HG02642 (cell line): ENCODE data around the gene ACTN3.
"Not testable (repeated sequence)": the region's sequence is repeated elsewhere in the genome, so short reads cannot be mapped to it uniquely, and the experiment has no call there.

Source experiments
- ATAC-seq: cut with Tn5 transposase; IDR thresholded peaks from one replicate; pipeline ENCODE4 v1.9.1; 2021; ENCODE audit warnings: mild to moderate bottlenecking; ENCODE audit not compliant: unreplicated experiment, poor library complexity

Gene ACTN3

DNA sequence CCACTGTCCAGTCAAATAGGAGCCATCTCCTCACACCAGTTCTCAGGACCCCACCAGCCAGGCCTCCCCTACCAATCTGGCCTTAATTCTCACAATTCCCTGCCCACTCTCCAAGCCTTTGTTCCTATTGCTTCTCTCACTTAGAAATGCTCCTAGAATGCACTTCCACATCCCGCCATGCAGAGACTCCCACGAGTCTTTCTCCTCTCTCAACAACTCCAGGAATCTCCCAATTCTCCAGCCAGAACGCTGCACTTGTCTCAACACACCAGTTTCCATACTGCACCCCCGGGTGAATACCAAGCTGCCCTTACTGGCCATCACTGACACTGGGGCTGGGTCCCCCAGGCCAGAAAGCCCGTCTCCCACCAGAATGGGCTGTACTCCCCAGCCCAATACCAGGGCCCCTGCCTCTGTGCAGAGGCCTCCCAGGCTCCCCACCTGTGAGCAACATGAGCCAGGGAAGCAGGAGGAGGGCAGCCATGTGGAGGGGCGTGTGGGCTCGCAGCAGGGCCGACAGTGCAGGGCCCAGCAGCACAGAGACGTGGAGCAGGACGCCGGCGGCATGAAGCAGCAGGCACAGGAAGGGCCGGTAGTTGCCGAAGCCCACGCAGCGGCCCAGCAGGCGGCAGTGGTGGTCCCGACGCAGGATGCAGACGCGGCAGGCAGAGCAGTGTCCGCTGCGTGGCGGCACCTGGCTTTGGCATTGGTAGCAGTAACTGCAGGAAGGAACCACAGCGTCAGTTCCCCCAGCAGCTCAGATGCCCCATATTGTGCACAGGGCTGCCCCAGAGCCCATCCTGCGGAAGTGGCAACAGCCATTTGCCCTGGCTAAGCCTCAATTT lies 3.2 kb upstream of the ACTN3 start:
- no peak for ATAC-seq

DNA sequence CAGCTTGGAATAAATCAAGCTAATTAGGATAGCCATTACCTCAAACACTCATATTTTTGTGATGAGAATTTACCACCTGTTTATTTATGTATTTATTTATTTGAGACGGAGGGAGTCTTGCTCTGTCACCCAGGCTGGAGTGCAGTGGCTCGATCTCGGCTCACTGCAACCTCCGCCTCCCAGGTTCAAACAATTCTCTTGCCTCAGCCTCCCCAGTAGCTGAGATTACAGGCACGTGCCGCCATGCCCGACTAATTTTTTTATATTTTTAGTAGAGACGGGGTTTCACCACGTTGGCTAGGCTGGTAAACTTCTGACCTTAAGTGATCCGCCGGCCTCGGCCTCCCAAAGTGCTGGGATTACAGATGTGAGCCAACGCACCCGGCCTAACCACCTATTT lies 1.8 kb upstream of the ACTN3 start:
- ATAC-seq = not testable (repeated sequence)

DNA sequence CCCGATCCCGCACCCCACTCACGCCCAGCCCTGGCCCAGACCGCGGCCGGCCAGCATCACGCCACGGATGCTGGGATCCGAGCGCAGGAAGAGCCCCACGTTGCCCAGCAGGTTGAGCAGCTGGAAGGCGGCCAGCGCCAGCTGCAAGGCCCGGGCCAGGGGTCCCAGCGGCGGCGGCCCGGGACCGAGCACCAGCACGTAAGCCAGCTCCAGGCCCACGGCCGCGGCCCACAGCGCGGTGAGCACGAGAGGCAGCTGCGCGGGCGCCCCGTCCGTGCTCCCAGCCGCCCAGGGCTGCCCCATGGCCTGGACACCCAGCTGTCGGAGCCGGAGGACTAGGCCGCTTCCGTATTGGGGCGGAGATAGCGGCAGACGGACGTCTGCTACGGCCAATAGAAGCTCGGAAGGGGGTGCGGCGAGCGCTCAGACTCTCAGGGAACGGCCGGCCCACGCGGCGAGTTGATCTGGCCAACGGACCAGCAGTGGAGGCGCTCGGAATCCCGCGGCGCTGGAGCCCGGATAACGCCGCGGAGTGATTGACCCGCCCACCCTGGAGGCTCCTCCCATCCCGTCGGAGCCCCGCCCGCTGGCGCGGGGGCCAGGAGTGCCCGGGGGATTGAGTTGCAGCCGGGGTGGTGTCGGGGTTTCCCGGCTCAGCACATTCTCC lies 869 bp upstream of the ACTN3 start, which contains the start of gene ZDHHC24:
TSS of gene ZDHHC24 (minus strand) at position 348 of the 667 bp plus-strand sequence. CDS start at position 303, 45 bp downstream.
- ATAC-seq = peak; percentile 86

DNA sequence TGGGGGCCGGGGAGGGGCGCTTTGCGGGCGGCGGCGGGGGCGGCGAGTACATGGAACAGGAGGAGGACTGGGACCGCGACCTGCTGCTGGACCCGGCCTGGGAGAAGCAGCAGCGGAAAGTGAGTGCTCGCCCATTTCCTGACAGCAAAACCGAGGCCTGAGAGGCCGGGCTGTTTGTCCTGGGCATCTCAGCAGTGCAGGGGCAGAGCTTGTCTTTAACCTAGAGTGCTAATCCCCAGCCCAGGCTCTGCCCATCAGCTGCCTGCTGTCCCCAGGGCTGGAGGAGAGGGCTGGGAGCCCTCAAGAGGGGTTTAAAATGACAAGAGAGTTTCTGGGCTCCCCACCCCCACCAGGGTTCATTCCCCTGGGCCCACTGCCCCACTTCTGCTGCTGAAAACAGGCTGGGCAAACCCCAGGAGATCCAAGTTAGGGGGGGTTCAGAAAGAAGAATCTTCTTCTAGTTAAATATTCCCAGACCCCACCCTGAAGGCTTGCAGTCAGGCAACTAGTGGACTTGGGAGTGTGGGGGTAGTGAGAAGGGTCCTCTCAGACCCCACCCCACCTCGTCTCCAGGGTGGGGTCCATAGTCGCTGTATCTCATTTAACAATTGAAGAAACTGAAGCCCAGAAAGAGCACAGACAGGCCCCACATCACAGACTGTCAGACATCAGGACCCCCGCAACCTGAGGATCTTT lies 411 bp downstream of the ACTN3 start:
- ATAC-seq = no peak

DNA sequence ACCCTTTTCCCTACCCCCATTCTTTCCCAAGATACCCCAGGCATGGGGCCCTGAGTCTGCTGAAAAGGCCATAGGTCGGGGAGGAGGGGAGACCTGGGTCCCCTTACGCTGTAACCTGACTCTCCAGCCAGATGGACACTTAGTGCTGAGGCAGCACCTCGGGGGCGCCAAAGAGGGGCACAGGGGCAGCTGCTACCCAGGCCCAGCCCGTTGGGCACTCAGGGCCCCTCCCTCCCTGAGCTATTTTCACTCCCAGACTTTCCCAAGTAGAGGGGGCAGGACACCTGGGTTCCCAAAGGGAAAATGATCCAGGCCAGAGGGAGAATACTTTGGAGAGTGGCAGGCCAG lies 933 bp downstream of the ACTN3 start:
- ATAC-seq = no peak

DNA sequence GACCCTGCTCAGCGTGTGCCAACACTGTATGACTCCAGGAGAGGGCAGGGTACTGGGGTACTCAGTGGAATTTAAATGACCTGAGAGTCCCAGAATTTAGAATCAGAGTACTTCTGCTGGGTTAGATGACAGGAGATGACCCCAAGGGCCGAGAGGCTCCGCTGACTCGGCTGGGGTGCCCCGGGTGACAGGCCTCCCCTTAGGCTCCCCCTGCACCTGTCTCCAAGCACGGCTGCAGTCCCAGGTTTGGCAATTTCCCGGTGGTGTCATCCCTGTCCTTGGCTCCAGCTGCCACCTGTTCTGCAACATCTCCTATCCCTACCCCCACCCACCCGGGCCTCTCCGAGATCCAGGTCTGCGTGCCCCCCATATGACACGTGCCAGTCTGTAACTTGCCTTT lies 1.3 kb downstream of the ACTN3 start:
- ATAC-seq = no peak

DNA sequence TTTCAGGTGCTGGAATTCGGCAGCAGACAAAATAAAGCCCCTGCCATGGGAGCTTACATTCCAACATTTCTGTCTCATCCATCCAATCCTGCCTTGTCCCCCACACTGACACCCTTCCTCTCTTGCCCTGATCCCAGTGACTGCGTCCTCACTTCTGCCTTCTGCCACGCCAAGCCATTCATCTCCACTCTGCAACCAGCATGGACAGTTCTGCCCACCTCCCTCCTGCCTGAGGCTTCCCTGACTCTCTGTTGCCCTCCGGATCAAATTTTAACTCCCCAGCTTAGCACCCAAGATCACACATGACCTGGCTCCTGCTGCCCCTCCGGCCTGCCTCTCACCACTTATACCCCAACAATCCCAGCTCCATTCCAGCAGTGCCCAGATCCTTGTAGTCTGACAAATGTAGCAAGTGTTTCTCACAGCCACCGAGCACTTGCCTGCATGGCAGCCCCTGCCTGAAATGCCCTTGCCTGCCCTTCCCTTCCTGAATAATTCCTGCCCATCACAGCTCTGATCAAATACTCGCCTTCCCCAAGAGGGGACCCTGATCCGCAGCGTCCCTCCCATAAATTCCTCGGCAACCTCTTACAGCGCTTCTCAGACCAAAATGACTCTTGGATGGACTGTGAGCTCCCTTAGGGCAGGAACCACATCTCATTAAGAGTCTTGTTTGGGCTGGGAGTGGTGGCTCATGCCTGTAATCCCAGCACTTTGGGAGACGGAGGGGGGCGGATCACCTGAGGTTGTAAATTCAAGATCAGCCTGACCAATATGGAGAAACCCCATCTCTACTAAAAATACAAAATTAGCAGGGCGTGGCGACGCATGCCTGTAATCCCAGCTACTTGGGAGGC lies 2.3 kb downstream of the ACTN3 start:
- no peak for ATAC-seq

DNA sequence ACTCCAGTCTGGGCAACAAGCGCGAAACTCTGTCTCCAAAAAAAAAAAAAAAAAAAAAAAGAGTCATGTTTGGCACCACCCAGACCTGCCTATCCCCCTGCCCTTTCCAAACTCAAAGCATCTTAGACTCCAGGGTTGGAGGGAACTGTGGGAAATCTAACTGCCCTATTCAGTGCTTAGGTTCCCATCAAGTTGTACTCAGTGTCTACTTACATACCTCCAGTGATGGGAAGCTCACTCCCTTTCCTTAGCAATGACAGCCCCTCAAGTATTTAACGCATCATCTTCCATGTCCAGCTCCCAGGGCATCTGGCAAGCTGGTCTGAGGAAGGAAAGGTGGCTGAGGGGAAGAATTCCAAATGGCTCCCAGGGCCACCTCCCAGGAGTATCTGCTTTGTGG lies 3.0 kb downstream of the ACTN3 start:
- no peak for ATAC-seq

DNA sequence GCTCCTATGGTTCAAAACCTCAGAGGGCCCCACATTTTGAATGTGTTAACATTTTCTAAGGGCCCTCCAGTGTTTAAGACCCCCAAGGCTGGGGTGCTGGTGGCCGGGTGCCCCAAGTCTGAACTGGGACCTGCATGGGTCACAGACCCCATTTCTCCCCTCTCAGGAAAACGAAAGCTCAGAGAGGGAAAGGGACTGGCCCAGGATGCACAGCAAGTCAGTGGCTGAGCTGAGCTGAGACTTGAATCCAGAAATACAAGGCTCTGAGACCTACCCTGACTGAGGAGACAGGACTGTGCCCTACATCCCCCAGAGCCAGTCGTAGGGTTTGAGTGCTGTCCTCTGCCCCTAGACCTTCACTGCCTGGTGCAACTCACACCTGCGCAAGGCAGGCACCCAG lies 4.2 kb downstream of the ACTN3 start:
- no peak for ATAC-seq

DNA sequence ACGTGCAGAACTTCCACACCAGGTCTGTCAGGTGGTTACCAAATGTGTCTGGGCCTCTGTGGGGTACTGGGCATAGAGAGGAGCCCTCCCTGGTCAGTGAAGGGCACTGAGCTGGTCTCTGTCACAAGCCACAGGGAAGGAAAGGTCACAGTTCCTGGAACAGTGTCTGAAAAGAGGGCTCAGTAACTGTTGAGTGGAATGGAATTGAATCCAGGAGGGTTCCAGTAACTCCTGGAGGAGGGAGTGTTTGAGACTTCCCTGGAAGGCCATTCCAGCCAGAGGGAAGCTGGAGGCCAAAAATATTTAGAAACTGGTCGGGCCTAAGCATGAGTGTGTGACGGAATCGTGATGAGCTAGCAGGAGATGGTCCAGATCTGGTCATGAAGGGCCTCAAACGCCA lies 7.9 kb downstream of the ACTN3 start:
- ATAC-seq = no peak

DNA sequence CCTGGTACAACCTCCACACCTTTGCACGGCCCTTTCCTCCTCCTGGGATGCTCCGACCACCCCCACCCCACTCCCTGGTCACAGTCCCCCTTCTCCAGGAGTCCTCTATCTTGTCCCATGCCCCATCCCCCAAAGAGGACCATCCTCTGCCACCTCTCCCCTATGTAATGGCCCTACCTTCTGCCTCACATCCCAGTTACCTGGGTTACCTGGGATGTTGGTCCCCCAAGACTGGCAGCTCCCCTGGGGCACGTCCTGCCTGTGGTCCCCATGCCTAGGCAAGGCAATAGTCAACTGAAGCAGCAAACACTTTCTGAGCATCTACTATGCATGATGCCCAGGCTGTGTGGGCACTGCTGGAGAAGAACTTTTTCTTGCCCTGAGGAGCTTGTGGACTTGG lies 8.7 kb downstream of the ACTN3 start:
- ATAC-seq = no peak

DNA sequence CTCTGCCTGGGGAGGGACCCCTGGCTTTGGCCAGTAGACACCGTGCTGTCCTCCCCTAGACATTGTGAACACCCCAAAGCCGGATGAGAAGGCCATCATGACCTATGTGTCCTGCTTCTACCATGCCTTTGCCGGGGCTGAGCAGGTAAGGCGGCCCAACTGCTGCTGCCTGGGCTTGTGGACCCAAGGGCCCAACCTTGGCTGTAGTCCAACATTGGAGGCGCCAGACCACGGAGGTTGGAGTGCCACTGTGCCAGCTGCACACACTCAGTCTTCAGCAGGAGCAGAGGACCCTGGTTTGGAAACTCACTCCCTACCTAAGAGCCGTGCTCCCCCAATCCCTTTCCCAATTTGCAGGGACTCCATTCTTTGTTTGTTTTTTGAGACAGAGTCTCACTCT lies 9.4 kb downstream of the ACTN3 start:
- no peak for ATAC-seq

DNA sequence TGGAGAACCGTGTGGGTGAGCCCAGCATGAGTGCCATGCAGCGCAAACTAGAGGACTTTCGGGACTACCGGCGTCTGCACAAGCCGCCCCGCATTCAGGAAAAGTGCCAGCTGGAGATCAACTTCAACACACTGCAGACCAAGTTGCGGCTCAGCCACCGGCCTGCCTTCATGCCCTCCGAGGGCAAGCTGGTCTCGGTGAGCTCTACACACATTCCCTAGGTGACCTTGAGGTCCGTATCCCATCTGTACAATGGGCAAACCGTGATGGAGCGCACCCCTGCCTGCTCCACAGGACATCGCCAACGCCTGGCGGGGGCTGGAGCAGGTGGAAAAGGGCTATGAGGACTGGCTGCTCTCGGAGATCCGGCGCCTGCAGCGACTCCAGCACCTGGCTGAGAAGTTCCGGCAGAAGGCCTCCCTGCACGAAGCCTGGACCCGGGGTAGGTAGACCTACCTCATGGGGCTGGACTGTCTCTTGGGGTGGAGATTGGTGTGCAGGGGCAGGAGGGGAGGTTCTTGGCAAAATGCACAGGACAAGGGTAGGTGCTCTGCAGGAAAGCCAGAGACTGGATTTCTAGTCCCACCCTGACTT lies 11.1 kb downstream of the ACTN3 start:
- no peak for ATAC-seq

DNA sequence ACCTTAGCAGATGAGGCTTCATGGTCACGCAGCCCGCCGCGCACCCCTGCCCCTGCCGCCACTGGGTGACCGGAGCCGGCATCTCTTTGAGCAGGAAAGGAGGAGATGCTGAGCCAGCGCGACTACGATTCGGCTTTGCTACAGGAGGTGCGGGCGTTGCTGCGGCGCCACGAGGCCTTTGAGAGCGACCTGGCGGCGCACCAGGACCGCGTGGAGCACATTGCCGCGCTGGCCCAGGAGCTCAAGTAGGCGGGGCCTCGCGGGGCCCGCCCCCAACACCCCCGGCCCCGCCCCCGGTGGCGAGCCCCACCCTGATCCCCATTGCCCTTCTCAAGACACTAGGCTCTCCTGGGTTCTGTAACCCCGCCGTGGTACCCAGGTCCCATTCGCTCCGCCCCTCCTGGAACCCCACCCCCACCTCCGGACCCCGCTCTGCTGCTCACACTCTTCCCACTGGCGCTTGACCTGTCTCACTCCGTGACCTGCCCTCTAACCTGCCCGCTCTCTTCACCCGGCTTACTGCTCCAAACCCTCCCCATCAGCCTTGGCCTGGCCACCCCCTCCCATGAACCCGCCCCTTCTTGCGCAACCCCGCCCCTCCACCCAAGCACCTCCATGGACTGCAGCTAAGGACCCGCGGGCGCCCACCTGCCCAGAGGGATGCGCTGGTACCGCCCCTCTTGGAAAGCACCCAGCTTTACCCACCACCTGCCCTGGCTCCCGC lies 12.6 kb downstream of the ACTN3 start:
- ATAC-seq = no peak

DNA sequence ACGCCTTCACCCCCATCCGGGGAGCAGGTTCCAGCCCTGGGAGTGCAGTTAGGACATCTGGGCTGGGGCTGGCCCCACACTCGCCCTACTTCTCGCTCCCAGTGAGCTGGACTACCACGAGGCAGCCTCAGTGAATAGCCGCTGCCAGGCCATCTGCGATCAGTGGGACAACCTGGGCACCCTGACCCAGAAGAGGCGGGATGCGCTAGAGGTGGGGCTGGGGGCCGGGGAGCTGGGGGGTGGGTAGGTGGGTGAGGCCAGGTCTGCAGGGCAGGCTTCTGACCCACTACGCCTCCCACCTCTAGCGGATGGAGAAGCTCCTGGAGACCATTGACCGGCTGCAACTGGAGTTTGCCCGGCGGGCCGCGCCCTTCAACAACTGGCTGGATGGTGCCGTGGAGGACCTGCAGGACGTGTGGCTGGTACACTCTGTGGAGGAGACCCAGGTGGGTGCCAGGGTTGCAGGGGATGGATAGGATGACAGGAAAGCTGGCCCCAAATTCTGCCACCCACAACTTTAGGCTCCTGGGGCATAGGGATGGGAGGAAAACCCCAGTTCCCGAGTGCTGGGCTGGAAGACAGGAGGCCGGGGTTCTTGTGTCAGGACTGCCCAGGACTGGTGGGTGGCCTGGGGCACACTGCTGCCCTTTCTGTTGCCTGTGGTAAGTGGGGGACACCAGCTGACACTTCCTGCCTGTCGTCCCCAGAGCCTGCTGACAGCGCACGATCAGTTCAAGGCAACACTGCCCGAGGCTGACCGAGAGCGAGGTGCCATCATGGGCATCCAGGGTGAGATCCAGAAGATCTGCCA lies 13.4 kb downstream of the ACTN3 start:
- no peak for ATAC-seq

DNA sequence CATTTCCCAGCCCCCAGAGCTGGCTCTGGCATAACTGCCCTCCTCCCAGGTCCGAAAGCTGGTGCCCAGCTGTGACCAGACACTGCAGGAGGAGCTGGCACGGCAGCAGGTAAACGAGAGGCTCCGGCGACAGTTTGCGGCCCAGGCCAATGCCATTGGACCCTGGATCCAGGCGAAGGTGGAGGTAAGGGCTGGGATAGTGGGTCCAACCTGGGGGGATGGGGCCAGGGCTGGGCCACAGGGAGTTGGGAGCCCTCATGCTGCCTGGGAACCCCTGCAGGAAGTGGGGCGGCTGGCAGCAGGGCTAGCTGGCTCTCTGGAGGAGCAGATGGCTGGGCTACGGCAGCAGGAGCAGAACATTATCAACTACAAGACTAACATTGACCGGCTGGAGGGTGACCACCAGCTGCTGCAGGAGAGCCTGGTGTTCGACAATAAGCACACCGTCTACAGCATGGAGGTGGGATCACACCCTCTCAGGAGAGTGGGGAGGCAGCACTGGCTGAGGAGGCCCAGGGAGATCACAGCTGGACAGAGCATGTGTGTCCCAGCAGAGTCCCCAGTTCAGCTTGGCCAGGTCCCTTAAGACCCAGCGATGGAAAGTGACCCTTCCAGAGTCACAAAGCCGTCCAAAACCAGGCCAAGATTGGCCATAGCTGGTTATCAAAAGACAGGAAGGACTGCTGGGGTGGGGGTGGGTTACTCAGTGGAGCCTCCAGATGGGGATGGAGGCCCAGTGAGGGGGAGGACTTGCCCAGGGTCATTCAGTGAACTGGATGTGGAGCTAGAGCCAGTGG lies 14.7 kb downstream of the ACTN3 start:
- ATAC-seq = no peak

DNA sequence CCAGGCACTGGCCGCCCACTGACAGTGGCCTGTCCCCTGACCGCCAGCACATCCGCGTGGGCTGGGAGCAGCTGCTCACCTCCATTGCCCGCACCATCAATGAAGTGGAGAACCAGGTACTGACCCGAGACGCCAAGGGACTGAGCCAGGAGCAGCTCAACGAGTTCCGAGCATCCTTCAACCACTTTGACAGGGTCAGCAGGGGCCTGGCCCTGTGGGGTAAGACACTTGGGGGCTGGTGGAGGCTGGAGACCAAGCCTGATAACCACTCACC lies 15.2 kb downstream of the ACTN3 start:
- ATAC-seq = no peak

DNA sequence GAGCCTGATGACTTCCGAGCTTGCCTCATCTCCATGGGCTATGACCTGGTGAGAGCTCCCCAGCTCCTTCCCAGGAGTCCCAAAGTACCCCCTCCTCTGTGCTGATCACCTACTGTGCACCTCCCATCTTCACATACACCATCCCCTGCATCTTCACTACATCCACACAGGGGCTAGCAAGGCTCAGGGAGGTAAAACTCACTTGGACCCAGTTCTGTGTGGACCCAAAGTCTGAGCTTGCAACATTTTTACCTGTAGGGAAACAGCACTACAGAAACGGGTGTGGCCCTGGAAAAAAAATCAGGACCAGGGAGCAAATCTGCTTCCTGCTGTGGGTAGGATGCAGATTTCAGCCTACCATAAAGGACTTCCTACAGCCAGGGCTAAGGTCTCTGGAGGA lies 15.6 kb downstream of the ACTN3 start:
- ATAC-seq = no peak
